HCT116 (cell line): ENCODE data around the gene ARSG. TPM values are rescaled to one million over a fixed set of nuclear protein-coding genes. Genes with fewer than 3 reads are reported as not detected.

Experiments
- ATAC-seq: fragments of 200-7000 bp; cut with Tn5 transposase; 2 replicates; pipeline ENCODE4 v1.9.1; 2020; ENCODE audit warnings: mild to moderate bottlenecking, moderate library complexity
- BruUV-seq: library from RNA; stranded (reverse); fragments of 400-500 nt; replicated peaks from 2 replicates; lab custom pipeline; 2021; lab: Mats Ljungman, UMichigan
- CTCF ChIA-PET: fragments of 300-600 bp; sonication (Branson Sonifier 250); formaldehyde crosslinking; loops from one replicate; lab custom pipeline; 2021; ENCODE audit warnings: antibody characterized with exemption; lab: Charles Lee
- POLR2A ChIA-PET: fragments of 300-600, 350-600 bp; sonication (Branson Sonifier 250); formaldehyde crosslinking; loops from one replicate; lab custom pipeline; 2021; ENCODE audit warnings: antibody characterized with exemption; lab: Charles Lee
- RAD21 ChIA-PET, 2 experiments: fragments of 300-600 bp; sonication (Branson Sonifier 250); formaldehyde crosslinking; loops; one replicate each; lab custom pipeline; 2023; ENCODE audit warnings: low total read pairs in 2 of 2; ENCODE audit not compliant: uncharacterized antibody in 2 of 2, unreplicated experiment in 2 of 2, low non-redundant PET in 1 of 2; lab: Charles Lee
- DNase-seq: peaks from one replicate; pipeline ENCODE4 v3.0.0-alpha.2; 2010; ENCODE audit warnings: low read depth, low spot score
- H2AFZ ChIP-seq: fragments of 200-600 bp; shearing (Covaris generic), sonication (generic); 2 replicates; pipeline ENCODE4 v1.6.1; 2017; ENCODE audit warnings: low read depth, mixed run types, mixed read lengths, antibody characterized with exemption, low read length; ENCODE audit not compliant: poor library complexity, severe bottlenecking
- H3K27ac ChIP-seq: 2 replicates; pipeline ENCODE4 v1.5.1; 2012; ENCODE audit warnings: low read depth, low read length
- H3K27me3 ChIP-seq: fragments of 200-600 bp; sonication (generic); 2 replicates; pipeline ENCODE4 v1.6.1; 2016; ENCODE audit warnings: mixed run types, low read length, mixed read lengths; ENCODE audit not compliant: insufficient read depth
- H3K36me3 ChIP-seq, 2 experiments: fragments of 200-500 bp in 1 of 2; fragments of 200-600 bp in 1 of 2; sonication (Bioruptor generic) in 1 of 2; sonication (generic) in 1 of 2; 2 replicates each; pipeline versions ENCODE4 v1.5.1 to v1.6.1; 2014 to 2016; ENCODE audit warnings: low read length in 2 of 2, inconsistent platforms in 1 of 2, mixed read lengths in 1 of 2, mixed run types in 1 of 2; ENCODE audit not compliant: insufficient read depth in 2 of 2, control insufficient read depth in 1 of 2
- H3K4me1 ChIP-seq, 2 experiments: fragments of 200-600 bp in 1 of 2; sonication (generic) in 1 of 2; 2 replicates each; pipeline versions ENCODE4 v1.5.1 to v1.6.1; 2012 to 2017; ENCODE audit warnings: low read length in 2 of 2, inconsistent platforms in 1 of 2, mild to moderate bottlenecking in 1 of 2, mixed read lengths in 1 of 2, mixed run types in 1 of 2, moderate library complexity in 1 of 2; ENCODE audit not compliant: insufficient read depth in 2 of 2, control insufficient read depth in 1 of 2
- H3K4me2 ChIP-seq: fragments of 200-600 bp; sonication (generic); 2 replicates; pipeline ENCODE4 v1.6.1; 2017; ENCODE audit warnings: mixed run types, low read length, mixed read lengths
- H3K4me3 ChIP-seq, 2 experiments: fragments of 200-600 bp in 1 of 2; sonication (generic) in 1 of 2; replicated peaks in 1 of 2; 2 replicates each; pipeline ENCODE4 v1.5.1; 2011 to 2016; ENCODE audit warnings: low read length in 2 of 2, control low read depth in 1 of 2, low read depth in 1 of 2, mild to moderate bottlenecking in 1 of 2, mixed read lengths in 1 of 2, mixed run types in 1 of 2
- H3K79me2 ChIP-seq: fragments of 200-600 bp; sonication (generic); 2 replicates; pipeline ENCODE4 v1.6.1; 2017; ENCODE audit warnings: mild to moderate bottlenecking, mixed run types, low read length, moderate library complexity, mixed read lengths; ENCODE audit not compliant: insufficient read depth
- H3K9ac ChIP-seq: fragments of 200-600 bp; sonication (generic); 2 replicates; pipeline ENCODE4 v1.6.1; 2016; ENCODE audit warnings: low read length, mixed read lengths
- H3K9me2 ChIP-seq: fragments of 200-600 bp; sonication (generic), shearing (Covaris generic); 2 replicates; pipeline ENCODE4 v1.6.1; 2017; ENCODE audit warnings: mixed run types, mild to moderate bottlenecking, moderate library complexity; ENCODE audit not compliant: insufficient read depth
- H3K9me3 ChIP-seq, 2 experiments: fragments of 200-500 bp in 1 of 2; fragments of 200-600 bp in 1 of 2; sonication (Bioruptor generic) in 1 of 2; sonication (generic) in 1 of 2; 2 replicates each; pipeline ENCODE4 v1.6.1; 2014 to 2017; ENCODE audit warnings: low read length in 2 of 2, mixed read lengths in 2 of 2, inconsistent platforms in 1 of 2, low read depth in 1 of 2, mild to moderate bottlenecking in 1 of 2, mixed run types in 1 of 2, moderate library complexity in 1 of 2; ENCODE audit not compliant: control insufficient read depth in 1 of 2, insufficient read depth in 1 of 2
- H4K20me1 ChIP-seq: fragments of 200-600 bp; sonication (generic), shearing (Covaris generic); 2 replicates; pipeline ENCODE4 v1.6.1; 2017; ENCODE audit warnings: mixed run types, mild to moderate bottlenecking, moderate library complexity; ENCODE audit not compliant: insufficient read depth
- CBX3 ChIP-seq: IDR thresholded peaks from 2 replicates; pipeline ENCODE4 v1.6.1; 2012; ENCODE audit warnings: low read depth
- EZH2 ChIP-seq: fragments of 200-600 bp; sonication (generic); IDR thresholded peaks from 2 replicates; pipeline ENCODE4 v1.6.1; 2017; ENCODE audit warnings: antibody characterized with exemption, mixed run types
- JUND ChIP-seq: IDR thresholded peaks from 2 replicates; pipeline ENCODE4 v1.6.1; 2012
- POLR2A ChIP-seq: IDR thresholded peaks from 2 replicates; pipeline ENCODE4 v1.7.0; 2011; ENCODE audit warnings: borderline replicate concordance; ENCODE audit not compliant: insufficient read depth, insufficient read length; ENCODE audit errors: extremely low read depth
- RAD21 ChIP-seq: IDR thresholded peaks from 2 replicates; pipeline ENCODE4 v1.6.1; 2012; ENCODE audit warnings: low read depth, mild to moderate bottlenecking
- SIN3A ChIP-seq: IDR thresholded peaks from 2 replicates; pipeline ENCODE4 v1.6.1; 2012; ENCODE audit warnings: low read depth
- TCF7L2 ChIP-seq: IDR thresholded peaks from 2 replicates; pipeline ENCODE4 v1.7.0; 2011; ENCODE audit warnings: borderline replicate concordance, inconsistent platforms; ENCODE audit not compliant: insufficient read depth, insufficient read length; ENCODE audit errors: extremely low read depth
- YY1 ChIP-seq: IDR thresholded peaks from 2 replicates; pipeline ENCODE4 v1.6.1; 2011; ENCODE audit warnings: low read length, low read depth, moderate library complexity, mild to moderate bottlenecking; ENCODE audit not compliant: insufficient replicate concordance; ENCODE audit errors: extremely low read depth
- ZBTB33 ChIP-seq: IDR thresholded peaks from 2 replicates; pipeline ENCODE4 v1.6.1; 2011; ENCODE audit warnings: mild to moderate bottlenecking, low read length, moderate library complexity; ENCODE audit not compliant: insufficient replicate concordance; ENCODE audit errors: extremely low read depth
- ZFX ChIP-seq: fragments of 450-650 bp; IDR thresholded peaks from 2 replicates; pipeline ENCODE4 v1.6.1; 2017
- ZNF274 ChIP-seq: fragments of 200-500 bp; sonication (Bioruptor generic); IDR thresholded peaks from 2 replicates; pipeline ENCODE4 v1.6.1; 2014; ENCODE audit warnings: mild to moderate bottlenecking, low read depth, low read length, inconsistent platforms
- intact Hi-C: fragments of 100-400 bp; cut with micrococcal nuclease; formaldehyde crosslinking; loops from 2 replicates; pipeline ENCODE4 v1.10.0; 2022
- total RNA-seq: library from RNA; stranded (reverse); gene quantifications from one replicate; pipeline ENCODE4 v1.2.1, GENCODE V29; 2021; ENCODE audit not compliant: unreplicated experiment

Gene ARSG
- total RNA-seq, 1 experiment from 2014 or later: 17.1 TPM

GRCh38 chr17:68349157-68349556, 57.9 kb downstream of the ARSG start:
- ChIA-PET POLR2A (no interaction called here), RAD21 (no interaction called here)
- Histone ChIP-seq H3K4me3 (no peak overlapping the region), H2AFZ (no peak overlapping the region), H3K36me3 (no peaks in the 10 kb centered on the region), H3K9me2 (no peaks in the 10 kb centered on the region), H3K27me3 (no peaks in the 10 kb centered on the region), H3K9ac (no peak overlapping the region), H3K9me3 (no peaks in the 10 kb centered on the region)
- no TSS peak for BruUV-seq
- TF ChIP-seq EZH2: no peak
- TF ChIP-seq YY1: no peak
- TF ChIP-seq TCF7L2: no peak
- no peak for TF ChIP-seq ZNF274
- no peak for TF ChIP-seq ZBTB33
- TF ChIP-seq RAD21: no peak
- TF ChIP-seq JUND: no peak
- no peak for TF ChIP-seq ZFX
- no peak for TF ChIP-seq POLR2A
- TF ChIP-seq SIN3A: no peak
- TF ChIP-seq CBX3: no peak
- TF ChIP-seq, all 23 proteins: peak for 0
- DNase-seq (no peak), ATAC-seq (no peak)
- Histone ChIP-seq H4K20me1 (no peaks in the 10 kb centered on the region), H3K4me2 (no peak overlapping the region), H3K27ac (no peak overlapping the region), H3K4me1 (peaks cover 18 to 45% of the 10 kb centered on the region in 2 experiments), H3K79me2 (no peaks in the 10 kb centered on the region)
- CTCF ChIA-PET: no interaction called here
- intact Hi-C loops: no loop called here
